Suprapubic skin (tissue), 4 donors: ENCODE results near the gene DHX35.

Experiments
- CTCF ChIP-seq, 2 donors: fragments of 200-600 bp in 1 of 2; fragments of 450-650 bp in 1 of 2; sonication (generic) in 1 of 2; IDR thresholded peaks; one replicate each; pipeline ENCODE4 v1.5.1; 2016 to 2019; ENCODE audit warnings: antibody characterized with exemption in 2 of 2, mild to moderate bottlenecking in 1 of 2, moderate library complexity in 1 of 2
- POLR2A ChIP-seq, 2 donors: fragments of 450-650 bp; IDR thresholded peaks; one replicate each; pipeline ENCODE4 v1.6.1; 2017; ENCODE audit warnings: antibody characterized with exemption in 2 of 2, mild to moderate bottlenecking in 2 of 2, moderate library complexity in 2 of 2
- POLR2AphosphoS5 ChIP-seq, 3 donors: sonication (generic); formaldehyde crosslinking; IDR thresholded peaks; one replicate each; pipeline ENCODE4 v1.6.1; 2017; ENCODE audit warnings: antibody characterized with exemption in 3 of 3

GRCh38 chr20:39076958-39077357 lies 114.8 kb downstream of the DHX35 start:
- TF ChIP-seq CTCF (IDR thresholded peaks at IDR 0.05), result no peak
- TF ChIP-seq POLR2A (IDR thresholded peaks at IDR 0.05), result no peak
- no peak for TF ChIP-seq POLR2AphosphoS5 (IDR thresholded peaks at IDR 0.05)
